ENCODE measurements around the gene CELA2A.
"Not testable (repeated sequence)": the region's sequence is repeated elsewhere in the genome, so short reads cannot be mapped to it uniquely, and the experiment has no call there.

CELA2A gene

GRCh38 chr1:15501208-15502032 lies 44.9 kb downstream of the CELA2A start:
- no peak for DNase-seq

GRCh38 chr1:15504436-15504835 lies 47.9 kb downstream of the CELA2A start:
- DNase-seq: no peak

GRCh38 chr1:15506831-15507230 lies 50.3 kb downstream of the CELA2A start:
- DNase-seq: no peak

- DNase-seq: no peak
Observed at GRCh38 chr1:15507278-15507677, 50.7 kb downstream of the CELA2A start.

- no peak for DNase-seq
Observed at GRCh38 chr1:15508700-15509487, 52.4 kb downstream of the CELA2A start.

GRCh38 chr1:15509586-15509985 lies 53.1 kb downstream of the CELA2A start:
- no peak for DNase-seq

- peak; percentile 8 for DNase-seq
Observed at GRCh38 chr1:15510611-15511405, 54.3 kb downstream of the CELA2A start.

- no peak for DNase-seq
Observed at GRCh38 chr1:15513192-15513591, 56.7 kb downstream of the CELA2A start.

- no peak for DNase-seq
Observed at GRCh38 chr1:15513919-15514318, 57.4 kb downstream of the CELA2A start.

GRCh38 chr1:15514557-15514956 lies 58.0 kb downstream of the CELA2A start:
- DNase-seq: not testable (repeated sequence)

GRCh38 chr1:15515022-15515663 lies 58.6 kb downstream of the CELA2A start:
- no peak for DNase-seq

- DNase-seq: no peak
Observed at GRCh38 chr1:15519625-15520024, 63.1 kb downstream of the CELA2A start.

GRCh38 chr1:15521206-15521906 lies 64.8 kb downstream of the CELA2A start:
- DNase-seq: not testable (repeated sequence)
